ENCODE measurements around the gene SERP1. TPM values are rescaled to one million over a fixed set of nuclear protein-coding genes. Genes with fewer than 3 reads are reported as not detected.

SERP1 gene
- total RNA-seq, 1 donor from 2014 or later, result 237 TPM

DNA sequence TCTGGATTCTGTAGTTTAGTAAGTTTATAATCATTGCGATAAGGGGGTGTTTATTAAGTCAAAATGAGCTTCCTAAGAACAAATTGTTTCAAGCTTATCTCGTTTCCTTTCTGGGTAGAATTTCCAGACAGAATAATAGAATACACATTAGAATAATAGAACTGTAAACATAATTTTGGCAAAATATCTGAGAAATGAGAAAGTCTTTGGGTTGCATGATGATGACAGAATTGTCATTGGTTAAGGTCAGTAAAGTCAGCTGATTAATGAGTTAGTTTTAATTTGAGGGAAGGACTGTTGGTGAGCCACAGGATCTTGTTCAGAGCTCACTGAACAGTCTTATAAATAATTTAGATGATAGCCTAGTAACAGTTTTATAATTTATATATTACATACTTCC is 10.5 kb upstream of the SERP1 start:
- H3K36me3 ChIP-seq, result peaks cover 25 to 33% of the 10 kb centered on the region in 2 donors
- TF ChIP-seq, protein P1, sequence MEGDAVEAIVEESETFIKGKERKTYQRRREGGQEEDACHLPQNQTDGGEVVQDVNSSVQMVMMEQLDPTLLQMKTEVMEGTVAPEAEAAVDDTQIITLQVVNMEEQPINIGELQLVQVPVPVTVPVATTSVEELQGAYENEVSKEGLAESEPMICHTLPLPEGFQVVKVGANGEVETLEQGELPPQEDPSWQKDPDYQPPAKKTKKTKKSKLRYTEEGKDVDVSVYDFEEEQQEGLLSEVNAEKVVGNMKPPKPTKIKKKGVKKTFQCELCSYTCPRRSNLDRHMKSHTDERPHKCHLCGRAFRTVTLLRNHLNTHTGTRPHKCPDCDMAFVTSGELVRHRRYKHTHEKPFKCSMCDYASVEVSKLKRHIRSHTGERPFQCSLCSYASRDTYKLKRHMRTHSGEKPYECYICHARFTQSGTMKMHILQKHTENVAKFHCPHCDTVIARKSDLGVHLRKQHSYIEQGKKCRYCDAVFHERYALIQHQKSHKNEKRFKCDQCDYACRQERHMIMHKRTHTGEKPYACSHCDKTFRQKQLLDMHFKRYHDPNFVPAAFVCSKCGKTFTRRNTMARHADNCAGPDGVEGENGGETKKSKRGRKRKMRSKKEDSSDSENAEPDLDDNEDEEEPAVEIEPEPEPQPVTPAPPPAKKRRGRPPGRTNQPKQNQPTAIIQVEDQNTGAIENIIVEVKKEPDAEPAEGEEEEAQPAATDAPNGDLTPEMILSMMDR (IDR thresholded peaks at IDR 0.05), result no peak

DNA sequence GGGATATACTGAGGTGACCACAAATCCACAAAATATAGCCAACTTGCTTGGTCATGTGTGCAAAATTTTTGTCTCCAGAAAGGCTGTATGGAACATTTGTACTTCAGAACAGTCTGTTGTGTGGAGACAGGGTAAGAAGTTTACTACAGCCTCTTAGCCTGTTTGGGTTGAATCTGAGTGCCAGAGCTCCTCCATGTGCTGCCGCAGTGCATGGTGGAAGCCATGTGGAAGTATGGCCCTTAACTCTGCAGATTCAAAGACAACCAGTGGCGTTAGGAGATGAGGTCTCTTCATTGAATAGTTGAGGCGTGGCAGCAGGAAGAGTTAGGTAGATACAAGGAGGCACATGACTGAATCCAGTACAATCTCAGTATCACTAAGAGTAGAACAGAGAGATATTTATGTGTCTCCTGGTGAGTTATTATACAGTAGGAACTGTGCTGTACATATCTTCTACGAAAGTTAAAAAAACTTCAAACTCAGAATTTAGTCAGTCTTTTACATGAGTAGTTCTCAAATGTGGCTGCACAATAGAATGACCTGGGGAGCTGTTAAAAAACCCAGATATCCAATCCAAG is 9.7 kb upstream of the SERP1 start:
- intact Hi-C loops (cut with DNase I), result no loop called here
- H3K9me3 ChIP-seq, result no peaks in the 10 kb centered on the region
- H3K36me3 ChIP-seq, result peaks cover 25 to 33% of the 10 kb centered on the region in 2 donors

More for the DNA sequence above, 10.5 kb upstream of the SERP1 start:
- no peaks in the 10 kb centered on the region for H3K27me3 ChIP-seq
- DNase-seq (ENCODE audit: low spot score in 2 of 2), result no peak
- intact Hi-C loops (cut with DNase I), result no loop called here
- no peaks in the 10 kb centered on the region for H3K4me1 ChIP-seq
- no peak overlapping the region for H3K27ac ChIP-seq
- H3K9me3 ChIP-seq, result no peaks in the 10 kb centered on the region
- H3K4me3 ChIP-seq, result no peak overlapping the region

DNA sequence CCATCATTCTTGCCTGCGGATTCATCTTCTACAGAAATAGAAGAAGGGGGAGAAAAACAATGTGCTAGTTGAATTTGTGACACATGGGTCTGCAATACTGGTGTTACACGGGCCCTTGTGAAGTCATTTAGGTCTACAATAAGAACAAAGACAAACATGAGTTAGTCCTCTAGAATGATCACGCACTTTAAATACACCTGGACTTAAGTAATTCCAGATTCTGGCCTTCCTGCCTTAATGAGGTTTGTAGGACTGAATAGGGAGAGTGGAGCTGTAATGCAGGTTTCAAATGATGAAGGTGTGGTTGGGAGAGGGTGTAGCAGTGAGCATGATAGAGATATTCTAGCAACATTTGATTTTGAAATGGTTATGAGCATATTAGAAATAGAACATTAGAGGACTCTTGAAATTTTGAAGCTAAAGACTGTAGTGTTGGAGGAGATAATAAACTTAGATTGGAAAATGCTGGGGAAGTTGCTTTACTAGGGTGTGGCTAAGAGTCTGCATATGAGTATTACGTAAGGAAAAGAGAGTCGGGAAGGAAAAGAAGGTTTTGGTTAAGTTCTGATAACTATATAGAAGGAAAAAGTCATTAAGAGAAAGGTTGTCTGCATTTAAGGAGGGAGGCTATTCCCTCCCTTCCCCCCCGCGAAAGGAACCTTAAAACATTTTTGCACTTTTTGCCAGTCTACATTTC is 897 bp upstream of the SERP1 start:
- H3K36me3 ChIP-seq, result peaks cover 0 to 13% of the 10 kb centered on the region in 2 donors
- peak overlapping the region; percentile 99 to 100 for H3K27ac ChIP-seq
- TF ChIP-seq, protein P1 (IDR thresholded peaks at IDR 0.05), result no peak
- H3K9me3 ChIP-seq, result no peaks in the 10 kb centered on the region
- intact Hi-C loops (cut with DNase I), result loop anchor here (2.0 to 5.0 kb wide), 3 partner anchors 155 to 580 kb away; partner anchors contain the start of gene ERICH6
- peaks cover 0 to 24% of the 10 kb centered on the region in 2 donors for H3K4me1 ChIP-seq
- DNase-seq (ENCODE audit: low spot score in 2 of 2), result no peak
- H3K4me3 ChIP-seq, result peak overlapping the region; percentile 66 to 99
- no peaks in the 10 kb centered on the region for H3K27me3 ChIP-seq

More for the DNA sequence above, 9.7 kb upstream of the SERP1 start:
- no peak for DNase-seq (ENCODE audit: low spot score in 2 of 2)
- H3K27ac ChIP-seq, result no peak overlapping the region
- H3K4me3 ChIP-seq, result no peak overlapping the region
- H3K4me1 ChIP-seq, result no peaks in the 10 kb centered on the region
- no peaks in the 10 kb centered on the region for H3K27me3 ChIP-seq
- TF ChIP-seq, protein P1 (IDR thresholded peaks at IDR 0.05), result no peak

DNA sequence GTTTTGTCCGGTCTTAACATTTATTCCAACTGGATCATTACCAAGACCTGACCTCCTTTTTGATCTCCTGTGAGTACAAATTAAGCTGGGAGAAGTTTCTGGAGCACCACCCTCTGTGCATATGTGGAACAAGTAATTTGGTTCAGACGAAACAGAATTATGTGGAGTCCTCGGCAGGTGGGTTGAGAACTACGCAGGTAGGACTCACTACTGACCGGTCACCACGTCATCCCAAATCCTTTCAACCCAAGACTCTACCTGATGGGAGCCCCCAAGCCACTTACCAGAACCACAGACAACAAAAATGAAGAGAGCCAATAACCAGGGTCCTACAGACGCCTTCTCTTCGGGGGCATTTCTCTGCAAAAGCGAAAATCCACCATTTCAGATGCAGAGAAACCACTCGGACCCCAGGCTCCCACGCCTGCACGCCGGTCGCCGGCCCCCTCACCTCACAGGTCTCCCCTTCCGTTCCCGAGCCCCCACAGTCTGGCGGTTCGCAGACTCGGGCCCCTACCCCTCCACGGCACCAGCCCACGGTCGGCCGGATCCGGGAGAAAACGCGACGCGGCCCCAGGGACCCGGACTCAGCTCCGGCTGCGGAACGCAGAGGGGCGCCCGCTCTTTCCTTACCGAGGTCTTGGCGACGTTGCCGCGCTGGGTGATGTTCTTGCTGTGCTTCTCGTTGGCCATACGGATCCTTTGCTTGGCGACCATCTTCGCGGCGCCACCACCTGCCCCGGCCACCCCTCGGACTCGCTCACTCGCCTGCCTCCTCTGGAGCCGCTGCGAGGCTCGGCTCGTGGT is 674 bp downstream of the SERP1 start:
- Histone ChIP-seq H3K36me3 (peaks cover 0 to 13% of the 10 kb centered on the region in 2 donors), H3K4me1 (peaks cover 0 to 24% of the 10 kb centered on the region in 2 donors), H3K27ac (peak overlapping the region; percentile 99 to 100), H3K27me3 (no peaks in the 10 kb centered on the region), H3K4me3 (peak overlapping the region; percentile 89 to 99), H3K9me3 (no peaks in the 10 kb centered on the region)
- TF ChIP-seq, protein P1 (IDR thresholded peaks at IDR 0.05), result no peak
- no peak for DNase-seq (ENCODE audit: low spot score in 2 of 2)
- intact Hi-C loops (cut with DNase I), result loop anchor here (1.0 to 5.0 kb wide), 6 partner anchors 58 to 578 kb away; partner anchors contain the start of genes ERICH6, SELENOT and SIAH2

DNA sequence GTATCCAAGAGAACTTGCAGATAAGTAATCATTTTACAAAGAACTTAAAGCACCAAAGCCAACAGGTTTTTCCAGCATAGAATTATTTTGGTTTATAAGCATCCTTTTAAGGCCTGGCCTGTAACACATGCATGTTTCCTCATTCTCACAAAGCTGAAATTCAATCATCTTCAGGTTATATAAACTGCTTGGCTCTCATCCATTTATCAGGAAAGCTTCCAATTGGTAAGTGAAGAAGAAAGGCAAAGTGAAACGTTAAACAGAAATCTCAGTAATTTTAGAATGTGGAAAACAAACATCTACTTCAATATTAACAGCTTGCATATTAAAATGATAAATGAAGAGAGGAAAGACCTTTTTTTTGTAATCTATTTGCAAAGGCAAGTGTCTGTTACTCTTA is 1.6 kb downstream of the SERP1 start:
- Histone ChIP-seq H3K27me3 (no peaks in the 10 kb centered on the region), H3K4me1 (peaks cover 0 to 24% of the 10 kb centered on the region in 2 donors), H3K4me3 (peak overlapping the region; percentile 89 to 99), H3K9me3 (no peaks in the 10 kb centered on the region), H3K36me3 (peaks cover 0 to 13% of the 10 kb centered on the region in 2 donors), H3K27ac (peak overlapping the region; percentile 99 to 100)
- intact Hi-C loops (cut with DNase I), result loop anchor here (5.0 kb wide), 2 partner anchors 158 to 577 kb away; partner anchors contain the start of gene ERICH6
- TF ChIP-seq, protein P1 (IDR thresholded peaks at IDR 0.05), result no peak
- no peak for DNase-seq (ENCODE audit: low spot score in 2 of 2)

Measured in ascending aorta (tissue), 2 donors.